DND-41 (cell line): ENCODE results near the gene GNRH2.

Experiments
- ATAC-seq: fragments of 200-7000 bp; cut with Tn5 transposase; 3 replicates; pipeline ENCODE4 v1.9.1; 2021; ENCODE audit warnings: low read depth; ENCODE audit not compliant: insufficient read depth
- DNase-seq: peaks from one replicate; pipeline ENCODE4 v3.0.0-alpha.2; 2020
- H2AFZ ChIP-seq: 2 replicates; pipeline ENCODE4 v1.6.0; 2012; ENCODE audit warnings: low read depth, low read length
- H3K27ac ChIP-seq: 2 replicates; pipeline ENCODE4 v1.5.1; 2012; ENCODE audit warnings: low read length, inconsistent platforms
- H3K27me3 ChIP-seq: fragments of 200-600 bp; sonication (generic); 2 replicates; pipeline ENCODE4 v1.6.0; 2012; ENCODE audit warnings: low read length, mild to moderate bottlenecking, inconsistent platforms; ENCODE audit not compliant: insufficient read depth, poor library complexity
- H3K36me3 ChIP-seq: 2 replicates; pipeline ENCODE4 v1.5.1; 2012; ENCODE audit warnings: low read length, inconsistent platforms; ENCODE audit not compliant: insufficient read depth
- H3K4me1 ChIP-seq: 2 replicates; pipeline ENCODE4 v1.5.1; 2012; ENCODE audit warnings: mild to moderate bottlenecking, low read length; ENCODE audit not compliant: insufficient read depth
- H3K4me2 ChIP-seq: 2 replicates; pipeline ENCODE4 v1.6.0; 2012; ENCODE audit warnings: mild to moderate bottlenecking, moderate library complexity, low read length, inconsistent platforms; ENCODE audit not compliant: insufficient read depth
- H3K4me3 ChIP-seq, 2 experiments: fragments of 200-600 bp in 1 of 2; shearing (Covaris generic) in 1 of 2; 2 replicates each; pipeline ENCODE4 v1.5.1; 2012 to 2016; ENCODE audit warnings: inconsistent platforms in 2 of 2, low read length in 2 of 2, mild to moderate bottlenecking in 2 of 2, low read depth in 1 of 2, moderate library complexity in 1 of 2
- H3K79me2 ChIP-seq: 2 replicates; pipeline ENCODE4 v1.6.0; 2012; ENCODE audit warnings: low read length, inconsistent platforms; ENCODE audit not compliant: insufficient read depth
- H3K9ac ChIP-seq: 2 replicates; pipeline ENCODE4 v1.6.0; 2012; ENCODE audit warnings: low read depth, mild to moderate bottlenecking, inconsistent platforms, low read length, moderate library complexity
- H3K9me3 ChIP-seq: 2 replicates; pipeline ENCODE4 v1.5.1; 2012; ENCODE audit warnings: low read length, moderate library complexity, mild to moderate bottlenecking, inconsistent platforms; ENCODE audit not compliant: insufficient read depth, severe bottlenecking
- H4K20me1 ChIP-seq: 2 replicates; pipeline ENCODE4 v1.6.0; 2012; ENCODE audit warnings: low read length; ENCODE audit not compliant: insufficient read depth
- CTCF ChIP-seq: IDR thresholded peaks from 2 replicates; pipeline ENCODE4 v1.5.1; 2012; ENCODE audit warnings: borderline replicate concordance, low read length, moderate library complexity, mild to moderate bottlenecking; ENCODE audit not compliant: poor library complexity, severe bottlenecking; ENCODE audit errors: extremely low read depth
- EZH2 ChIP-seq: IDR thresholded peaks from 3 replicates; pipeline ENCODE4 v1.6.1; 2012; ENCODE audit warnings: borderline replicate concordance, low read depth, mild to moderate bottlenecking, moderate library complexity, low read length, inconsistent platforms; ENCODE audit not compliant: severe bottlenecking

The GNRH2 gene

GRCh38 chr20:3092611-3093379 lies 49.4 kb downstream of the GNRH2 start:
- Histone ChIP-seq H3K4me3 (no peak overlapping the region), H3K4me1 (peaks cover 20% of the 10 kb centered on the region), H3K9me3 (no peaks in the 10 kb centered on the region), H3K79me2 (no peaks in the 10 kb centered on the region), H3K27me3 (no peaks in the 10 kb centered on the region), H3K27ac (no peak overlapping the region), H3K9ac (no peak overlapping the region), H2AFZ (no peak overlapping the region), H4K20me1 (no peaks in the 10 kb centered on the region), H3K4me2 (no peak overlapping the region), H3K36me3 (no peaks in the 10 kb centered on the region)
- TF ChIP-seq CTCF (no peak), EZH2 (no peak)
- ATAC-seq, result no peak
- DNase-seq, result no peak

DNA sequence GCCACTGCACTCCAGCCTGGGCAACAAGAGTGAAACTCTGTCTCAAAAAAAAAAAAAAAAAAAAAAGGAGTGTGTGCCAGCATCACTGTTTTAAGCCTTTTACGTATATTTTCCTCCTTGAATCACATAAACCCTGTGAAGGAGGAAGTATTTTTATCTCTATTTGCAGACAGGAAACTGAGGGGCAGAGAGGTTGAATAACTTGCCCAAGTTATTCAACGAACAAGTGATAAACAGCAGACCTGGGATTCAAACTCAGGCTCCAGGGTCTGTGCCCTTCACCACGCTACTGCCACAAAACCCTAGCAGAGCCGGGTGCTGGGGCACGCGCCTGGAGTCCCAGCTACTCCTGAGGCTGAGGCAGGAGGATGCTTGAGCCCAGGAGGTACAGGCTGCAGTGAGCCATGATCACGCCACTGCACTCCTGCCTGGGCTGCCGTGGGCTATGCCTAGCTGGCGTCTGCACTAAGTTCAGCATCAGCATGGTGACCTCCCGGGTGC lies 50.5 kb downstream of the GNRH2 start:
- Histone ChIP-seq H3K9me3 (no peaks in the 10 kb centered on the region), H2AFZ (0 out of 2 replicates have a peak overlapping the region, but pooled peaks have one; percentile 40), H3K4me3 (no peak overlapping the region), H3K27me3 (no peaks in the 10 kb centered on the region), H3K9ac (no peak overlapping the region), H3K27ac (no peak overlapping the region), H4K20me1 (no peaks in the 10 kb centered on the region), H3K4me1 (peaks cover 20% of the 10 kb centered on the region), H3K36me3 (no peaks in the 10 kb centered on the region), H3K79me2 (no peaks in the 10 kb centered on the region), H3K4me2 (no peak overlapping the region)
- ATAC-seq (0 out of 3 replicates have a peak, but pooled peaks have one; percentile 25), DNase-seq (no peak)
- no peak for TF ChIP-seq CTCF
- no peak for TF ChIP-seq EZH2

DNA sequence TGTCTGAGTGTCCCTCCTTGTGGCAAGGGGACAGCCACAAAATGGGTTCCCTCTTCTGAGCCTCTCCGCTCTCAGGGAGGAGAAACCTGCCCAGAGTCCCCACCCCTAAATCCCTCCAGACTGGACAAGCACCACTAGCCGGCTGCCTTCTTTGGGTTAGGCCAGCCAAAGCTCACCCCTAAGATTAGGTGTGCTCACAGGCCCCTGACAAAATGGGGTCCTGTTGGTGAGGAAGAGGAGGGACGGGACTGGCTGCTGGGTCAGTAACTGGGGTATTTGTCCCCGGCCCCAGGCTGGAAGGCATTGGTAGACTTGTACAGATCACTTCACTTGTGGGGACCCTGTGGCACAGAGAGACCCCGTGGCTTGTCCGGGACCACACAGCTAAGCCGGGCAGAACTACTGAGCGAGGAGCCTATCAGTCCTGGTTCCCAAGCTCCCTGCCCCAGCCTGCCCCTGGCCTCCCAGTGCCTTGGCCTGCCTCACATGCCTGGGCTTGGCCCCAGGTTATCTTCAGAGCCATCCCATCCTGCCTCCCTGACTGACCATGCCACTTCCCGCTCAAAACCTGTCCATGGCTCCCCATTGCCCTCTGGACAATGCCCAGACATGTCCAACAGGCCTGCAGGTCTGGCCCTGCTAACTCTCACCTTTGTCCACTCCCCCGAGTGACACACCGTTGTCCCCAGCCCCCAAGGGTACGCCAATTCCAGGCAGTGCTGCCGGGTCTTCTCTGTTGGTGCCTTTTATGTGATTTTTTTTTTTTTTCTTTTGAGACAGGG lies 51.6 kb downstream of the GNRH2 start:
- no peaks in the 10 kb centered on the region for H4K20me1 ChIP-seq
- H3K4me3 ChIP-seq, result no peak overlapping the region
- no peak overlapping the region for H3K27ac ChIP-seq
- H2AFZ ChIP-seq, result no peak overlapping the region
- no peak overlapping the region for H3K9ac ChIP-seq
- ATAC-seq (no peak), DNase-seq (no peak)
- H3K36me3 ChIP-seq, result no peaks in the 10 kb centered on the region
- H3K79me2 ChIP-seq, result no peaks in the 10 kb centered on the region
- H3K4me2 ChIP-seq, result no peak overlapping the region
- no peaks in the 10 kb centered on the region for H3K27me3 ChIP-seq
- H3K4me1 ChIP-seq, result peaks cover 19% of the 10 kb centered on the region
- TF ChIP-seq CTCF (no peak), EZH2 (no peak)
- H3K9me3 ChIP-seq, result no peaks in the 10 kb centered on the region
